Measurements from ENCODE around the gene KMT5C. TPM values are rescaled to one million over a fixed set of nuclear protein-coding genes. Genes with fewer than 3 reads are reported as not detected.

Gene KMT5C
- total RNA-seq, 1 experiment from 2014 or later = 12.9 TPM

DNA sequence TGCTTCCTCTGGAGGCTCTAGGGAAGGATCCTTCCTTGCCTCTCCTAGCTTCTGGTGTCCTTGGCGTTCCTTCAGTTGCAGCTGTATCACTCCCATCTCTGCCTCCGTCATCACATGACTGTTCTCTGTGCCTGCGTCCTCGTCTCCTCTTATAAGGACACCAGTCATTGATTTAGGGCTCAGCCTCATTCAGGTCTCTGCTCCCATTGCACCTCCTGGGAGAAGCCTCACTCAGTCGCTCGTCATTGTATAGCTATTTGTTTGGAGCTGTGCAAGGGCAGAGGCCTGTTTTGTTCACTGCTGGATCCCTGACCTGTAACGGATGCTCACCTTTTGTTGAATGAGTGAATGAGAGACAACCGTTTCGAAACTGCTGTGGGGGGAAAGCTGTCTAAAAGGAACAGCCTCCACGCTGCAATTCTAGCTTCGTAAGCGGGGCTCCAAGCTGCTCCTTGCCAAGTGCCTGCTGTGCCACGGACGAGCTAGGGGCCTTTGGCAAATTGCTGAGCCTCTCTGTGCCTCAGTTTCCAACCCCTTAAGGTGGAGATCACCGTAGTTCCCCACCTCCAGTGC is 38.7 kb upstream of the KMT5C start:
- BruUV-seq (replicated peaks) = no TSS peak
- Mint-ChIP-seq H3K27ac (ENCODE audit: low read depth, unreplicated experiment) (no peak overlapping the region), H3K27me3 (ENCODE audit: insufficient read depth, unreplicated experiment) (no peaks in the 10 kb centered on the region), H3K4me1 (ENCODE audit: insufficient read depth, unreplicated experiment) (no peaks in the 10 kb centered on the region), H3K36me3 (ENCODE audit: insufficient read depth, unreplicated experiment) (peaks cover 5% of the 10 kb centered on the region), H3K4me3 (ENCODE audit: unreplicated experiment) (no peak overlapping the region), H3K9me3 (ENCODE audit: unreplicated experiment) (no peaks in the 10 kb centered on the region)
- CTCF ChIA-PET = interaction anchor here (0.6 to 4.2 kb wide), 43 partner anchors 8 to 487 kb away, joined by 3 to 58 read pairs (median 5); partner anchors contain the start of genes KMT5C, PPP6R1, TMEM150B and TMEM238
- intact Hi-C loops (cut with micrococcal nuclease) = no loop called here
- POLR2A ChIA-PET = interaction anchor here (0.6 to 3.0 kb wide), 9 partner anchors 9 to 108 kb away, joined by 3 to 23 read pairs (median 4); partner anchors contain the start of genes KMT5C, PPP6R1 and TMEM238
- TF ChIP-seq, protein P1, sequence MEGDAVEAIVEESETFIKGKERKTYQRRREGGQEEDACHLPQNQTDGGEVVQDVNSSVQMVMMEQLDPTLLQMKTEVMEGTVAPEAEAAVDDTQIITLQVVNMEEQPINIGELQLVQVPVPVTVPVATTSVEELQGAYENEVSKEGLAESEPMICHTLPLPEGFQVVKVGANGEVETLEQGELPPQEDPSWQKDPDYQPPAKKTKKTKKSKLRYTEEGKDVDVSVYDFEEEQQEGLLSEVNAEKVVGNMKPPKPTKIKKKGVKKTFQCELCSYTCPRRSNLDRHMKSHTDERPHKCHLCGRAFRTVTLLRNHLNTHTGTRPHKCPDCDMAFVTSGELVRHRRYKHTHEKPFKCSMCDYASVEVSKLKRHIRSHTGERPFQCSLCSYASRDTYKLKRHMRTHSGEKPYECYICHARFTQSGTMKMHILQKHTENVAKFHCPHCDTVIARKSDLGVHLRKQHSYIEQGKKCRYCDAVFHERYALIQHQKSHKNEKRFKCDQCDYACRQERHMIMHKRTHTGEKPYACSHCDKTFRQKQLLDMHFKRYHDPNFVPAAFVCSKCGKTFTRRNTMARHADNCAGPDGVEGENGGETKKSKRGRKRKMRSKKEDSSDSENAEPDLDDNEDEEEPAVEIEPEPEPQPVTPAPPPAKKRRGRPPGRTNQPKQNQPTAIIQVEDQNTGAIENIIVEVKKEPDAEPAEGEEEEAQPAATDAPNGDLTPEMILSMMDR (IDR thresholded peaks at IDR 0.05; ENCODE audit: unreplicated experiment) = no peak
- no peak for DNase-seq (ENCODE audit: unreplicated experiment)

DNA sequence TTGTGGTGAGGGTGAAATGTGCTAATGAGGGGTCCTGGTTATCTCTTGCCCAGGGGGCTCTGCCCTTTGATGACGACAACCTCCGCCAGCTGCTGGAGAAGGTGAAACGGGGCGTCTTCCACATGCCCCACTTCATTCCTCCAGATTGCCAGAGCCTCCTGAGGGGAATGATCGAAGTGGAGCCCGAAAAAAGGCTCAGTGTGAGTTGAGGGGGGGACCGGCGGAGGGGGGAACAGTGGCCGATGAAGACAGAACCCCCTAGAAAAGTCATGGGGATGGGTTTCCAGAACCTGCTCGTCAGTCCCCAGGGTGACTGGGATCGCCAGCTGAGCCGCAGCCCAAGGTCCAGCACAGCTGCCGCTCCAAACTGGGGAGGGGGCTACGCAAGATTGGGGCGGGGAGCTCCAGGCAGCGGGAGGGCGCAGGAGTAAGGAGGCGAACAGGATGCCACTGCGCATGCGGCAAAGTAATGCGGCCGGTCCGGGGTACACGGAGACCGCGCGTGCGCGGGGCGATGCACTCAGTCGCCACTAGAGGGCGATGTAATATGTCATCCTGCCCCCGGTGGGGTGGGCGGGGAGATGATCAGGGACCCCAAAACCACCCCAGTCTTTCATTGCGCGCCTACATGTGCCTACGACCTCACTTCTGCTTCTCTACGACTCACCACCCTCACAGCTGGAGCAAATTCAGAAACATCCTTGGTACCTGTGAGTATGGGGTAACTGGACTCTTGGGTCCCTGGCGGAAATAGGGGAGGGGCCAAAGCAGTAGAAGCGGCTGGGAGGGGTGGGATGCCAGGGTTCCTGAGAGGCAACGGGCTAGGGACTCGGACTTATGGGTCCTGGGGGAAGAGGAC is 38.0 kb upstream of the KMT5C start:
- Mint-ChIP-seq H3K4me1 (ENCODE audit: insufficient read depth, unreplicated experiment) (no peaks in the 10 kb centered on the region), H3K27me3 (ENCODE audit: insufficient read depth, unreplicated experiment) (no peaks in the 10 kb centered on the region), H3K36me3 (ENCODE audit: insufficient read depth, unreplicated experiment) (no peaks in the 10 kb centered on the region), H3K27ac (ENCODE audit: low read depth, unreplicated experiment) (no peak overlapping the region), H3K9me3 (ENCODE audit: unreplicated experiment) (no peaks in the 10 kb centered on the region), H3K4me3 (ENCODE audit: unreplicated experiment) (peak overlapping the region; percentile 58)
- intact Hi-C loops (cut with micrococcal nuclease) = loop anchor here (2.0 kb wide), 1 partner anchor 37 kb away; the partner anchor contains the start of gene KMT5C
- ChIA-PET CTCF (interaction anchor here (0.6 to 4.2 kb wide), 50 partner anchors 8 to 487 kb away, joined by 3 to 58 read pairs (median 5); partner anchors contain the start of genes KMT5C, PPP6R1, TMEM150B and TMEM238), POLR2A (interaction anchor here (0.7 to 3.0 kb wide), 12 partner anchors 10 to 86 kb away, joined by 3 to 23 read pairs (median 4); partner anchors contain the start of genes KMT5C, PPP6R1 and TMEM238)
- no TSS peak for BruUV-seq (replicated peaks)
- DNase-seq (ENCODE audit: unreplicated experiment) = peak; percentile 81
- TF ChIP-seq, protein P1 (IDR thresholded peaks at IDR 0.05; ENCODE audit: unreplicated experiment) = peak; percentile 96

DNA sequence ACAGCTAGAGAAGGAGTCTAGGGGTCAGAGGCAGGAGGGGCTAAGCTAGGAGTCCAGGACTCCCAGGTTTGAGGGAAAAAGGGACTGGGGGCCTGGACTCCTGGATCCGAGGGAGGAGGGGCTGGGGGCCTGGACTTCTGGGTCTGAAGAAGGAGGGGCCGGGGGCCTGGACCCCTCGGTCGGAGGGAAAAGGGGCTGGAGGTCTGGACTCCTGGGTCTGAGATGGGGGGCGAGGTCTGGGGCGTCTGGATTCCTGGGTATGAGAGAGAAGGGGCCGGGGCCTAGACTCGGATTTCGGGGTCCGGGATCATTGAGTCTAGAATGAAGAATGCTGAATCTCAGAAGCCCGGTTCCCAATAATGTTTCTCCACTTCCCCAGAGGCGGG is 37.4 kb upstream of the KMT5C start:
- Mint-ChIP-seq H3K36me3 (ENCODE audit: insufficient read depth, unreplicated experiment) (no peaks in the 10 kb centered on the region), H3K27ac (ENCODE audit: low read depth, unreplicated experiment) (no peak overlapping the region), H3K4me1 (ENCODE audit: insufficient read depth, unreplicated experiment) (no peaks in the 10 kb centered on the region), H3K4me3 (ENCODE audit: unreplicated experiment) (peak overlapping the region; percentile 58), H3K27me3 (ENCODE audit: insufficient read depth, unreplicated experiment) (no peaks in the 10 kb centered on the region), H3K9me3 (ENCODE audit: unreplicated experiment) (no peaks in the 10 kb centered on the region)
- TF ChIP-seq, protein P1 (IDR thresholded peaks at IDR 0.05; ENCODE audit: unreplicated experiment) = no peak
- intact Hi-C loops (cut with micrococcal nuclease) = loop anchor here (2.0 kb wide), 1 partner anchor 36 kb away; the partner anchor contains the start of gene KMT5C
- POLR2A ChIA-PET = interaction anchor here (0.7 to 3.0 kb wide), 12 partner anchors 11 to 82 kb away, joined by 3 to 23 read pairs (median 3); partner anchors contain the start of genes KMT5C and TMEM238
- CTCF ChIA-PET = interaction anchor here (0.6 to 4.2 kb wide), 25 partner anchors 10 to 201 kb away, joined by 3 to 58 read pairs (median 8); partner anchors contain the start of genes KMT5C, TMEM150B and TMEM238
- no TSS peak for BruUV-seq (replicated peaks)
- DNase-seq (ENCODE audit: unreplicated experiment) = no peak

Measured in MCF 10A (cell line).